SU-DHL-6 (cell line): Measurements from ENCODE around the gene BORCS8.

Experiments used
- EZH2phosphoT487 ChIP-seq: fragments of 200-600 bp; sonication (generic), shearing (Covaris generic); conservative IDR thresholded peaks from 2 replicates; pipeline ENCODE4 v1.6.1; 2018; ENCODE audit warnings: mild to moderate bottlenecking, antibody characterized with exemption, low read length, moderate library complexity, mixed read lengths
- TF ChIP-seq, protein P1 (sequence below): fragments of 200-600 bp; sonication (generic); IDR thresholded peaks from one replicate; pipeline ENCODE4 v1.5.1; 2017; ENCODE audit warnings: antibody characterized with exemption, mild to moderate bottlenecking, low read length, moderate library complexity; ENCODE audit not compliant: insufficient read depth, poor library complexity, severe bottlenecking

DNA sequence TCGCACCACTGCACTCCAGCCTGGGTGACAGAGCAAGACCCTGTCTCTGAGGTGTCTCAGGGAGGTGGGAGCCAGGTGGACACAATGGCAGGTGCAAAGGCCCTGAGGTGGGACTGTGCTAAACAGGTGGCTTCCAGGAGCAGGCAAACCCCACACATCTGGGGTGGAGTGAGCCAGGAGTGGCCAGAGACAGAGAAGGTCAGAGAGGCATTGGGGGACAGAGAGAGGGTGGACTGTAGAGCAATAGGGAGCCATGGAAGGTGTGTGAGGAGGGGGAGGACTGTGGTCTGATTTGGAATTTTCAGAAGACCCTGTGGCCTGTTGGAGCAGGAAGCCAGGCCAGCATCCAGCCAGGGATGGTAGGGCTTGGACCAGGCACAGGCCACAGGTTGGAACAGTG, 26.6 kb downstream of the BORCS8 start:
- TF ChIP-seq, protein P1, sequence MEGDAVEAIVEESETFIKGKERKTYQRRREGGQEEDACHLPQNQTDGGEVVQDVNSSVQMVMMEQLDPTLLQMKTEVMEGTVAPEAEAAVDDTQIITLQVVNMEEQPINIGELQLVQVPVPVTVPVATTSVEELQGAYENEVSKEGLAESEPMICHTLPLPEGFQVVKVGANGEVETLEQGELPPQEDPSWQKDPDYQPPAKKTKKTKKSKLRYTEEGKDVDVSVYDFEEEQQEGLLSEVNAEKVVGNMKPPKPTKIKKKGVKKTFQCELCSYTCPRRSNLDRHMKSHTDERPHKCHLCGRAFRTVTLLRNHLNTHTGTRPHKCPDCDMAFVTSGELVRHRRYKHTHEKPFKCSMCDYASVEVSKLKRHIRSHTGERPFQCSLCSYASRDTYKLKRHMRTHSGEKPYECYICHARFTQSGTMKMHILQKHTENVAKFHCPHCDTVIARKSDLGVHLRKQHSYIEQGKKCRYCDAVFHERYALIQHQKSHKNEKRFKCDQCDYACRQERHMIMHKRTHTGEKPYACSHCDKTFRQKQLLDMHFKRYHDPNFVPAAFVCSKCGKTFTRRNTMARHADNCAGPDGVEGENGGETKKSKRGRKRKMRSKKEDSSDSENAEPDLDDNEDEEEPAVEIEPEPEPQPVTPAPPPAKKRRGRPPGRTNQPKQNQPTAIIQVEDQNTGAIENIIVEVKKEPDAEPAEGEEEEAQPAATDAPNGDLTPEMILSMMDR = no peak
- TF ChIP-seq EZH2phosphoT487 = no peak
